K562 (cell line): ENCODE results near the gene ATF6B. TPM values are rescaled to one million over a fixed set of nuclear protein-coding genes. Genes with fewer than 3 reads are reported as not detected.

Source experiments
- ATAC-seq: fragments of 200-7000 bp; cut with Tn5 transposase; 3 replicates; pipeline ENCODE4 v1.9.1; 2020; ENCODE audit warnings: moderate library complexity
- BruUV-seq: library from RNA; stranded (reverse); fragments of 400-500 nt; replicated peaks from 2 replicates; lab custom pipeline; 2021; lab: Mats Ljungman, UMichigan
- CTCF ChIA-PET: fragments of 300-600 bp; formaldehyde crosslinking; extraction: SDS; loops from one replicate; lab custom pipeline; 2021; ENCODE audit warnings: low intra/inter-chr PET ratio; lab: Yijun Ruan, JAX
- POLR2A ChIA-PET: fragments of 300-600, 350-650 bp; sonication (Branson Sonifier 250); formaldehyde crosslinking; extraction: SDS; loops from one replicate; lab custom pipeline; 2021; ENCODE audit warnings: antibody characterized with exemption, inconsistent platforms; lab: Yijun Ruan, JAX
- DNase-seq, 4 experiments: peaks; one replicate each; pipeline versions ENCODE4 v3.0.0 to v3.0.0-alpha.2; 2011 to 2018; ENCODE audit warnings: low spot score in 3 of 4, mixed read lengths in 3 of 4; ENCODE audit errors: extremely low read depth in 1 of 4
- FAIRE-seq: peaks from 2 replicates; lab custom pipeline; 2011; peaks lifted over from hg19 to GRCh38; lab: Jason Lieb, UNC
- H2AFZ ChIP-seq: 2 replicates; pipeline ENCODE4 v1.6.0; 2011; ENCODE audit warnings: low read depth, low read length, control low read depth, inconsistent platforms
- H3K27ac ChIP-seq: fragments of 200-600 bp; 3 replicates; pipeline ENCODE4 v1.8.0; 2011; ENCODE audit warnings: low read depth, mild to moderate bottlenecking, control low read depth, inconsistent platforms, low read length, moderate library complexity, mixed read lengths; ENCODE audit errors: extremely low read depth
- H3K27me3 ChIP-seq, 2 experiments: fragments of 300-600 bp in 1 of 2; 2 replicates in 1 of 2; 3 replicates in 1 of 2; pipeline versions ENCODE4 v1.6.0 to v1.8.0; 2011; ENCODE audit warnings: inconsistent platforms in 2 of 2, low read length in 2 of 2, mild to moderate bottlenecking in 1 of 2, mixed read lengths in 1 of 2, moderate library complexity in 1 of 2; ENCODE audit not compliant: control insufficient read depth in 2 of 2, insufficient read depth in 2 of 2
- H3K36me3 ChIP-seq: fragments of 300-600 bp; 3 replicates; pipeline ENCODE4 v1.8.0; 2011; ENCODE audit warnings: mild to moderate bottlenecking, low read length, inconsistent platforms; ENCODE audit not compliant: control insufficient read depth, insufficient read depth
- H3K4me1 ChIP-seq, 2 experiments: fragments of 200-600 bp in 1 of 2; replicated peaks in 1 of 2; 2 replicates in 1 of 2; 3 replicates in 1 of 2; pipeline versions ENCODE4 v1.5.1 to v1.8.0; 2011; ENCODE audit warnings: inconsistent platforms in 2 of 2, low read length in 2 of 2, mild to moderate bottlenecking in 1 of 2, mixed read lengths in 1 of 2, moderate library complexity in 1 of 2; ENCODE audit not compliant: control insufficient read depth in 2 of 2, insufficient read depth in 2 of 2
- H3K4me2 ChIP-seq: 2 replicates; pipeline ENCODE4 v1.6.1; 2011; ENCODE audit warnings: low read length, control low read depth, inconsistent platforms, mixed read lengths; ENCODE audit not compliant: insufficient read depth
- H3K4me3 ChIP-seq: fragments of 200-600 bp; sonication (generic), shearing (Covaris generic); 2 replicates; pipeline ENCODE4 v1.5.1; 2016; ENCODE audit warnings: control low read depth, inconsistent platforms
- H3K79me2 ChIP-seq: fragments of 200-600 bp; 3 replicates; pipeline ENCODE4 v1.8.0; 2011; ENCODE audit warnings: low read length, inconsistent platforms; ENCODE audit not compliant: control insufficient read depth, insufficient read depth
- H3K9ac ChIP-seq, 2 experiments: 2 replicates each; pipeline versions ENCODE4 v1.6.0 to v1.6.1; 2011; ENCODE audit warnings: low read depth in 2 of 2, low read length in 2 of 2, control low read depth in 1 of 2, inconsistent platforms in 1 of 2, mild to moderate bottlenecking in 1 of 2, mixed read lengths in 1 of 2; ENCODE audit not compliant: insufficient read depth in 1 of 2
- H3K9me1 ChIP-seq: one replicate; pipeline ENCODE4 v1.6.0; 2011; ENCODE audit warnings: inconsistent platforms, mild to moderate bottlenecking, low read length, moderate library complexity; ENCODE audit not compliant: control insufficient read depth, insufficient read depth
- H3K9me3 ChIP-seq: replicated peaks from 2 replicates; pipeline ENCODE4 v1.5.1; 2011; ENCODE audit warnings: low read depth, low read length, inconsistent platforms; ENCODE audit not compliant: control insufficient read depth, insufficient read depth
- H4K20me1 ChIP-seq: replicated peaks from 2 replicates; pipeline ENCODE4 v1.6.1; 2011; ENCODE audit warnings: low read length, inconsistent platforms, mixed read lengths; ENCODE audit not compliant: control insufficient read depth, insufficient read depth
- ATF7 ChIP-seq: fragments of 450-650 bp; IDR thresholded peaks from 2 replicates; pipeline ENCODE4 v1.7.1; 2014; ENCODE audit warnings: mild to moderate bottlenecking, moderate library complexity
- MYNN ChIP-seq, 2 experiments: sonication (generic); formaldehyde crosslinking in 1 of 2; IDR thresholded peaks; 2 replicates each; pipeline versions ENCODE4 v1.5.0 to v1.6.1; 2016 to 2020; ENCODE audit warnings: antibody characterized with exemption in 1 of 2, missing genetic modification reagents in 1 of 2
- PCBP1 ChIP-seq: fragments of 200-400 bp; formaldehyde crosslinking; IDR thresholded peaks from 2 replicates; pipeline ENCODE4 v1.6.1; 2018; ENCODE audit warnings: mild to moderate bottlenecking, low read depth, low read length; ENCODE audit not compliant: poor library complexity, severe bottlenecking
- ZBTB7A ChIP-seq: IDR thresholded peaks from 2 replicates; pipeline ENCODE4 v1.6.1; 2011; ENCODE audit warnings: low read depth, mild to moderate bottlenecking, low read length, moderate library complexity, borderline replicate concordance; ENCODE audit not compliant: control insufficient read depth
- WGBS: fragments of 100-300 bp; shearing (Covaris generic); methylation state at CpG from one replicate; pipeline ENCODE4 v1.1.6; 2016; ENCODE audit warnings: low coverage, mixed read lengths; ENCODE audit not compliant: insufficient coverage; ENCODE audit errors: missing lambda C conversion rate; 5-methylcytosine and 5-hydroxymethylcytosine counted together
- in situ Hi-C: fragments of 300-500 bp; cut with MboI; formaldehyde crosslinking; loops from 4 replicates; pipeline ENCODE4 v1.15.0; 2018; ENCODE audit warnings: inconsistent platforms, mixed read lengths
- intact Hi-C: fragments of 100-400 bp; cut with micrococcal nuclease; formaldehyde crosslinking; loops from 2 replicates; pipeline ENCODE4 v1.14.2; 2022
- polyA plus RNA-seq, 8 experiments: library from polyadenylated mRNA; depleted of rRNA in 4 of 8; stranded (reverse) in 5 of 8; unstranded in 3 of 8; fragments of >200 nt; fragmentation: Nextera tagmentation in 2 of 8; fragmentation: Illumina TruSeq in 1 of 8; extraction: Ambion mirVana in 2 of 8; extraction: Trizol in 1 of 8; gene quantifications; 2 replicates each; pipeline versions ENCODE4 v1.2.1 to v1.2.3, GENCODE V29; 2011 to 2014; ENCODE audit warnings: inconsistent platforms in 1 of 8, missing spikeins in 1 of 8
- total RNA-seq, 7 experiments: library from RNA; depleted of rRNA in 6 of 7; stranded (reverse); fragments of >200 nt in 6 of 7; fragmentation: Illumina TruSeq in 2 of 7; extraction: Trizol in 2 of 7; gene quantifications; 2 replicates each; pipeline versions ENCODE4 v1.2.1 to v1.2.3, GENCODE V29; 2011 to 2021; ENCODE audit warnings: low replicate concordance in 1 of 7
- TF ChIP-seq, protein P1 (sequence below): sonication (generic); formaldehyde crosslinking; IDR thresholded peaks from 2 replicates; pipeline ENCODE4 v1.8.1; 2023; ENCODE audit warnings: mild to moderate bottlenecking, missing genetic modification reagents
- TF ChIP-seq, protein P2 (sequence below): fragments of 250-450 bp; sonication (Bioruptor Pico); IDR thresholded peaks from 2 replicates; pipeline ENCODE4 v1.4.0; 2020; ENCODE audit warnings: borderline replicate concordance

ATF6B gene
- total and polyA plus RNA-seq, 9 of the 15 experiments (the other 6 are each of a cell fraction or from before 2014, with no cell fraction given) = 20.7 to 131 (median 31.7) TPM

DNA sequence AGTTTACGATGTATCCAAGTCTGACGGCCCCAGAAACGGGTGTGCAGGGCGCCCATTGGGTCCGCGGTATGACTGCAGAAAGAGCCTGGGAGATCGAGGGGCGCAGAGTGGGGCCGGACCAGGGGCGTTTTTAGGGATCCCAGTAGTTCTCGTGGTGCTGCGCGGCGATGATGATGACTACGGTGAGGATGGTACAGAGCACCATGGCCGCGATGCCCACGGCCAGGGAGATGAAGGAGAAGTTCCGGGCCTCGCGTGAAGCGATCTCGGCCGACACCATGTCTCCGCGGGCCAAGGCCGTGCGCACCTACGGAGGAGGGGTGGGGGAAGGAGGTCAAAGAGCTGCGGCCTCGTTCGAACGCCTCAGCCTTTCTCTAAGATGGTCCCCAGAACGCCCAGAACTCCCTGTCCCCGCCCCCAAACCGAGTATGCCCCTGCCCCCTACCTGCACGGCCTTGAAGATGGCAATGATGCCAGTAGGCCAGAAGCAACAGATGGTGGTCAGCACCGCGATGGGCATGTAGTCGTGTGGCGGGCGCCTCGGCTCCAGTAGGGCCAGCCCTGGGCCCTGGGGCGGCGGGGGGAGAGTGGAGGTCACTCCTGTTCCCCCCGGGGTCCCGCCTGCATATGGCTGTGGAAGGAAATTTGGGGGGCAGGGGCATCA, 21.2 kb upstream of the ATF6B start:
- Histone ChIP-seq H3K4me1 (peaks cover 23 to 45% of the 10 kb centered on the region in 2 experiments), H3K36me3 (no peaks in the 10 kb centered on the region), H3K9ac (no peak overlapping the region), H3K9me3 (no peaks in the 10 kb centered on the region), H3K27ac (no peak overlapping the region), H4K20me1 (no peaks in the 10 kb centered on the region), H3K9me1 (no peaks in the 10 kb centered on the region), H3K79me2 (peaks cover 20% of the 10 kb centered on the region), H3K4me3 (no peak overlapping the region), H3K4me2 (no peak overlapping the region), H2AFZ (no peak overlapping the region), H3K27me3 (no peaks in the 10 kb centered on the region)
- peak; percentile 78 for TF ChIP-seq PCBP1
- TF ChIP-seq, protein P1, sequence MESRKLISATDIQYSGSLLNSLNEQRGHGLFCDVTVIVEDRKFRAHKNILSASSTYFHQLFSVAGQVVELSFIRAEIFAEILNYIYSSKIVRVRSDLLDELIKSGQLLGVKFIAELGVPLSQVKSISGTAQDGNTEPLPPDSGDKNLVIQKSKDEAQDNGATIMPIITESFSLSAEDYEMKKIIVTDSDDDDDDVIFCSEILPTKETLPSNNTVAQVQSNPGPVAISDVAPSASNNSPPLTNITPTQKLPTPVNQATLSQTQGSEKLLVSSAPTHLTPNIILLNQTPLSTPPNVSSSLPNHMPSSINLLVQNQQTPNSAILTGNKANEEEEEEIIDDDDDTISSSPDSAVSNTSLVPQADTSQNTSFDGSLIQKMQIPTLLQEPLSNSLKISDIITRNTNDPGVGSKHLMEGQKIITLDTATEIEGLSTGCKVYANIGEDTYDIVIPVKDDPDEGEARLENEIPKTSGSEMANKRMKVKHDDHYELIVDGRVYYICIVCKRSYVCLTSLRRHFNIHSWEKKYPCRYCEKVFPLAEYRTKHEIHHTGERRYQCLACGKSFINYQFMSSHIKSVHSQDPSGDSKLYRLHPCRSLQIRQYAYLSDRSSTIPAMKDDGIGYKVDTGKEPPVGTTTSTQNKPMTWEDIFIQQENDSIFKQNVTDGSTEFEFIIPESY (CRISPR knock-in tag) = 0 out of 2 replicates have a peak, but pooled peaks have one; percentile 42
- no peak for TF ChIP-seq MYNN (IDR thresholded peaks at IDR 0.05)
- TF ChIP-seq MYNN (CRISPR knock-in tag; IDR thresholded peaks at IDR 0.05) = no peak
- no peak for TF ChIP-seq ATF7
- 0 out of 2 replicates have a peak, but pooled peaks have one; percentile 6 for TF ChIP-seq ZBTB7A
- TF ChIP-seq, protein P2, sequence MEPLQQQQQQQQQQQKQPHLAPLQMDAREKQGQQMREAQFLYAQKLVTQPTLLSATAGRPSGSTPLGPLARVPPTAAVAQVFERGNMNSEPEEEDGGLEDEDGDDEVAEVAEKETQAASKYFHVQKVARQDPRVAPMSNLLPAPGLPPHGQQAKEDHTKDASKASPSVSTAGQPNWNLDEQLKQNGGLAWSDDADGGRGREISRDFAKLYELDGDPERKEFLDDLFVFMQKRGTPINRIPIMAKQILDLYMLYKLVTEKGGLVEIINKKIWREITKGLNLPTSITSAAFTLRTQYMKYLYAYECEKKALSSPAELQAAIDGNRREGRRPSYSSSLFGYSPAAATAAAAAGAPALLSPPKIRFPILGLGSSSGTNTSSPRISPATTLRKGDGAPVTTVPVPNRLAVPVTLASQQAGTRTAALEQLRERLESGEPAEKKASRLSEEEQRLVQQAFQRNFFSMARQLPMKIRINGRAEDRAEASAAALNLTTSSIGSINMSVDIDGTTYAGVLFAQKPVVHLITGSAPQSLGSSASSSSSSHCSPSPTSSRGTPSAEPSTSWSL (CRISPR knock-in tag) = no peak
- DNase-seq (no peak), FAIRE-seq (no peak), ATAC-seq (no peak)
- in situ Hi-C loops = no loop called here
- POLR2A ChIA-PET = interaction anchor here (0.6 to 2.0 kb wide), 5 partner anchors 9 to 1531 kb away, joined by 3 to 11 read pairs (median 3); no protein-coding TSS in a partner anchor
- intact Hi-C loops = no loop called here
- 90% methylated on average over 31 of the region's 47 CpGs for WGBS
- CTCF ChIA-PET = no interaction called here
- BruUV-seq = no TSS peak
